Endothelial cell of umbilical vein (primary cell): Measurements from ENCODE around the gene AMFR. TPM values are rescaled to one million over a fixed set of nuclear protein-coding genes. Genes with fewer than 3 reads are reported as not detected.

ENCODE experiments used
- BruUV-seq: library from RNA; stranded (reverse); fragments of 400-500 nt; replicated peaks from 2 replicates; lab custom pipeline; 2021; lab: Mats Ljungman, UMichigan
- CTCF ChIA-PET: fragments of 300-600, 350-600 bp; sonication (Branson Sonifier 250); formaldehyde crosslinking; loops from one replicate; lab custom pipeline; 2021; ENCODE audit warnings: antibody characterized with exemption, inconsistent platforms; lab: Charles Lee
- POLR2A ChIA-PET: fragments of 300-600, 350-600 bp; sonication (Branson Sonifier 250); formaldehyde crosslinking; loops from one replicate; lab custom pipeline; 2021; ENCODE audit warnings: antibody characterized with exemption, inconsistent platforms; lab: Charles Lee
- DNase-seq: peaks from one replicate; pipeline ENCODE4 v3.0.0-alpha.2; 2011; ENCODE audit warnings: low read depth, low spot score
- FAIRE-seq: peaks from 2 replicates; lab custom pipeline; 2011; peaks lifted over from hg19 to GRCh38; lab: Jason Lieb, UNC
- H2AFZ ChIP-seq: 2 replicates; pipeline ENCODE4 v1.6.0; 2012; ENCODE audit warnings: low read depth, low read length, control low read depth, inconsistent platforms
- H3K27ac ChIP-seq: 2 replicates; pipeline ENCODE4 v1.5.1; 2011; ENCODE audit warnings: low read depth, mild to moderate bottlenecking, control low read depth, low read length, moderate library complexity; ENCODE audit not compliant: insufficient read depth
- H3K27me3 ChIP-seq, 2 experiments: 2 replicates each; pipeline versions ENCODE4 v1.6.0 to v1.6.1; 2011; ENCODE audit warnings: low read length in 2 of 2, mixed read lengths in 1 of 2; ENCODE audit not compliant: control insufficient read depth in 2 of 2, insufficient read depth in 2 of 2
- H3K36me3 ChIP-seq, 2 experiments: 2 replicates in 1 of 2; 3 replicates in 1 of 2; pipeline ENCODE4 v1.5.1; 2011; ENCODE audit warnings: low read length in 2 of 2, mild to moderate bottlenecking in 1 of 2, moderate library complexity in 1 of 2; ENCODE audit not compliant: control insufficient read depth in 2 of 2, insufficient read depth in 2 of 2; ENCODE audit errors: extremely low read depth in 1 of 2
- H3K4me1 ChIP-seq: 3 replicates; pipeline ENCODE4 v1.5.1; 2011; ENCODE audit warnings: mild to moderate bottlenecking, low read length; ENCODE audit not compliant: control insufficient read depth, insufficient read depth; ENCODE audit errors: extremely low read depth
- H3K4me2 ChIP-seq: 2 replicates; pipeline ENCODE4 v1.6.1; 2011; ENCODE audit warnings: low read length, control low read depth, mixed read lengths; ENCODE audit not compliant: insufficient read depth
- H3K4me3 ChIP-seq, 3 experiments: fragments of 200-600 bp in 1 of 3; sonication (generic), shearing (Covaris generic) in 1 of 3; replicated peaks in 1 of 3; 2 replicates each; pipeline ENCODE4 v1.5.1; 2011 to 2016; ENCODE audit warnings: control low read depth in 3 of 3, low read length in 3 of 3, mild to moderate bottlenecking in 2 of 3, inconsistent platforms in 1 of 3, low read depth in 1 of 3, moderate library complexity in 1 of 3; ENCODE audit not compliant: insufficient read depth in 1 of 3
- H3K79me2 ChIP-seq: 2 replicates; pipeline ENCODE4 v1.6.0; 2012; ENCODE audit warnings: low read length, inconsistent platforms; ENCODE audit not compliant: control insufficient read depth, insufficient read depth
- H3K9ac ChIP-seq: replicated peaks from 2 replicates; pipeline ENCODE3; 2011; ENCODE audit warnings: low read length, control low read depth; ENCODE audit not compliant: insufficient read depth; ENCODE audit errors: extremely low read depth
- H3K9me1 ChIP-seq: replicated peaks from 3 replicates; pipeline ENCODE4 v1.6.0; 2011; ENCODE audit warnings: mild to moderate bottlenecking, low read length; ENCODE audit not compliant: control insufficient read depth, insufficient read depth; ENCODE audit errors: extremely low read depth
- H3K9me3 ChIP-seq: replicated peaks from 2 replicates; pipeline ENCODE4 v1.5.1; 2012; ENCODE audit warnings: low read length, inconsistent platforms; ENCODE audit not compliant: control insufficient read depth, insufficient read depth
- H4K20me1 ChIP-seq: replicated peaks from 2 replicates; pipeline ENCODE3; 2011; ENCODE audit warnings: mild to moderate bottlenecking, low read length; ENCODE audit not compliant: control insufficient read depth, insufficient read depth; ENCODE audit errors: extremely low read depth
- CTCF ChIP-seq, 2 donors: IDR thresholded peaks; 1 replicate in 1 of 2; 2 replicates in 1 of 2; pipeline ENCODE4 v1.5.1; 2011; ENCODE audit warnings: low read length in 2 of 2, mild to moderate bottlenecking in 2 of 2, moderate library complexity in 2 of 2, control low read depth in 1 of 2, inconsistent platforms in 1 of 2, low read depth in 1 of 2; ENCODE audit not compliant: insufficient read depth in 1 of 2; ENCODE audit errors: extremely low read depth in 1 of 2
- EZH2 ChIP-seq: IDR thresholded peaks from 2 replicates; pipeline ENCODE4 v1.6.1; 2012; ENCODE audit warnings: borderline replicate concordance, low read depth, mild to moderate bottlenecking, moderate library complexity, low read length, inconsistent platforms; ENCODE audit not compliant: severe bottlenecking
- FOS ChIP-seq: IDR thresholded peaks from 2 replicates; pipeline ENCODE4 v1.6.1; 2011; ENCODE audit warnings: mild to moderate bottlenecking, low read length, moderate library complexity, borderline replicate concordance; ENCODE audit not compliant: insufficient read depth
- GATA2 ChIP-seq: IDR thresholded peaks from 2 replicates; pipeline ENCODE4 v1.7.0; 2011; ENCODE audit warnings: low read depth, mild to moderate bottlenecking, moderate library complexity, mixed read lengths, low read length; ENCODE audit not compliant: insufficient read length, insufficient read depth
- JUN ChIP-seq: IDR thresholded peaks from 2 replicates; pipeline ENCODE4 v1.6.1; 2011; ENCODE audit warnings: borderline replicate concordance, low read depth; ENCODE audit not compliant: insufficient read length, insufficient read depth
- MAX ChIP-seq: IDR thresholded peaks from 2 replicates; pipeline ENCODE4 v1.6.1; 2011; ENCODE audit not compliant: insufficient read depth, insufficient read length
- MYC ChIP-seq: IDR thresholded peaks from one replicate; pipeline ENCODE4 v1.6.1; 2011; ENCODE audit warnings: mild to moderate bottlenecking, low read depth, low read length
- POLR2A ChIP-seq: IDR thresholded peaks from 2 replicates; pipeline ENCODE4 v1.6.1; 2012; ENCODE audit warnings: low read depth, mild to moderate bottlenecking, control low read depth, low read length
- POLR2AphosphoS5 ChIP-seq: IDR thresholded peaks from 2 replicates; pipeline ENCODE4 v1.6.1; 2012; ENCODE audit warnings: low read depth, mild to moderate bottlenecking, control low read depth, low read length, moderate library complexity; ENCODE audit not compliant: insufficient read depth
- dilution Hi-C: fragments of 300-500 bp; cut with MboI; formaldehyde crosslinking; loops from one replicate; pipeline ENCODE4 v1.15.0; 2019; ENCODE audit warnings: low sequenced_read_pairs; ENCODE audit not compliant: extremely low pct_ligation_motif_present
- intact Hi-C: fragments of 100-400 bp; cut with micrococcal nuclease; formaldehyde crosslinking; loops from one replicate; pipeline ENCODE4 v1.10.0; 2022
- polyA plus RNA-seq, 4 experiments: library from polyadenylated mRNA; depleted of rRNA in 3 of 4; stranded (reverse) in 3 of 4; unstranded in 1 of 4; fragments of >200 nt; gene quantifications; 2 replicates each; pipeline versions ENCODE4 v1.2.1 to v1.2.3, GENCODE V29; 2011 to 2012; ENCODE audit warnings: missing spikeins in 1 of 4
- total RNA-seq: library from RNA; stranded (reverse); gene quantifications from 2 replicates; pipeline ENCODE4 v1.2.3, GENCODE V29; 2021

The AMFR gene
- total and polyA plus RNA-seq, 2 donors (not counting 3 experiments of a cell fraction or from before 2014, with no cell fraction given), result 66.5 to 71.7 TPM

GRCh38 chr16:56364865-56365264 lies 60.5 kb downstream of the AMFR start:
- Histone ChIP-seq H3K9ac (no peak overlapping the region), H3K36me3 (peaks cover 0 to 20% of the 10 kb centered on the region in 2 experiments), H3K4me2 (no peak overlapping the region), H3K27ac (no peak overlapping the region), H3K9me3 (no peaks in the 10 kb centered on the region), H2AFZ (no peak overlapping the region), H4K20me1 (no peaks in the 10 kb centered on the region), H3K27me3 (no peaks in the 10 kb centered on the region), H3K9me1 (no peaks in the 10 kb centered on the region), H3K79me2 (no peaks in the 10 kb centered on the region), H3K4me3 (no peak overlapping the region), H3K4me1 (peaks cover 1% of the 10 kb centered on the region)
- intact Hi-C loops, result no loop called here
- dilution Hi-C loops, result no loop called here
- BruUV-seq, result no TSS peak
- ChIA-PET POLR2A (no interaction called here), CTCF (interaction anchor here (1.2 kb wide), 1 partner anchor 9 kb away, joined by 4 read pairs; no protein-coding TSS in a partner anchor)
- TF ChIP-seq CTCF (IDR thresholded peaks at IDR 0.05; ENCODE audit: extremely low read depth in 1 of 2, insufficient read depth in 1 of 2, low read depth in 1 of 2, low read length in 2 of 2), result no peak
- no peak for TF ChIP-seq POLR2A
- no peak for TF ChIP-seq POLR2AphosphoS5
- TF ChIP-seq FOS, result no peak
- no peak for TF ChIP-seq MAX
- no peak for TF ChIP-seq JUN
- TF ChIP-seq EZH2, result no peak
- TF ChIP-seq MYC, result no peak
- no peak for TF ChIP-seq GATA2
- FAIRE-seq (no peak), DNase-seq (no peak)
